B cell (primary cell): ENCODE results near the gene PLA2G2E. TPM values are rescaled to one million over a fixed set of nuclear protein-coding genes. Genes with fewer than 3 reads are reported as not detected.

Source experiments
- ATAC-seq: fragments of 200-7000 bp; cut with Tn5 transposase; one replicate; pipeline ENCODE4 v1.10.0; 2021; ENCODE audit warnings: low read depth, mild to moderate bottlenecking, moderate number of reproducible peaks, moderate library complexity
- CTCF ChIA-PET: fragments of 350-600 bp; sonication (Branson Sonifier 250); formaldehyde crosslinking; loops from one replicate; lab custom pipeline; 2021; ENCODE audit warnings: antibody characterized with exemption, inconsistent platforms; lab: Charles Lee
- POLR2A ChIA-PET: fragments of 350-600 bp; sonication (Branson Sonifier 250); formaldehyde crosslinking; loops from one replicate; lab custom pipeline; 2021; ENCODE audit warnings: antibody characterized with exemption; lab: Charles Lee
- DNase-seq: peaks from one replicate; pipeline ENCODE4 v3.0.0; 2013
- H2AFZ ChIP-seq: 2 replicates; pipeline ENCODE4 v1.6.1; 2012; ENCODE audit warnings: mild to moderate bottlenecking, low read depth, low read length; ENCODE audit not compliant: insufficient read depth, poor library complexity, severe bottlenecking
- H3K27ac ChIP-seq, 2 donors: 1 replicate in 1 of 2; 2 replicates in 1 of 2; pipeline ENCODE4 v1.5.1; 2012 to 2013; ENCODE audit warnings: low read length in 2 of 2, mild to moderate bottlenecking in 2 of 2, moderate library complexity in 1 of 2
- H3K27me3 ChIP-seq, 4 experiments: fragments of 200-600 bp in 1 of 4; sonication (generic) in 1 of 4; replicated peaks in 1 of 4; 1 replicate in 2 of 4; 2 replicates in 2 of 4; pipeline versions ENCODE4 v1.6.1 to v1.7.0; 2013 to 2016; ENCODE audit warnings: low read length in 3 of 4, mild to moderate bottlenecking in 2 of 4, mixed read lengths in 1 of 4, moderate library complexity in 1 of 4; ENCODE audit not compliant: insufficient read depth in 4 of 4, control insufficient read depth in 3 of 4; ENCODE audit errors: control extremely low read depth in 1 of 4
- H3K36me3 ChIP-seq, 2 experiments: replicated peaks in 1 of 2; 1 replicate in 1 of 2; 2 replicates in 1 of 2; pipeline versions ENCODE4 v1.6.1 to v1.7.1; 2013; ENCODE audit warnings: low read length in 1 of 2; ENCODE audit not compliant: insufficient read depth in 2 of 2, control insufficient read depth in 1 of 2; ENCODE audit errors: control extremely low read depth in 1 of 2, extremely low read depth in 1 of 2
- H3K4me1 ChIP-seq, 2 donors: fragments of 200-600 bp in 1 of 2; sonication (generic) in 1 of 2; 1 replicate in 1 of 2; 2 replicates in 1 of 2; pipeline versions ENCODE4 v1.5.1 to v1.6.1; 2013 to 2017; ENCODE audit warnings: low read length in 2 of 2; ENCODE audit not compliant: control insufficient read depth in 2 of 2, insufficient read depth in 2 of 2
- H3K4me2 ChIP-seq: replicated peaks from 2 replicates; pipeline ENCODE3; 2012; ENCODE audit warnings: mild to moderate bottlenecking, low read depth, low read length; ENCODE audit not compliant: poor library complexity, severe bottlenecking
- H3K4me3 ChIP-seq, 5 experiments: fragments of 200-600 bp in 1 of 5; sonication (generic) in 1 of 5; 1 replicate in 3 of 5; 2 replicates in 2 of 5; pipeline versions ENCODE4 v1.5.1 to v1.7.0; 2011 to 2016; ENCODE audit warnings: low read length in 4 of 5, mild to moderate bottlenecking in 4 of 5, low read depth in 2 of 5, control low read depth in 1 of 5, moderate library complexity in 1 of 5; ENCODE audit not compliant: insufficient read depth in 1 of 5; ENCODE audit errors: control extremely low read depth in 1 of 5, extremely low read depth in 1 of 5
- H3K79me2 ChIP-seq: fragments of 200-600 bp; sonication (generic); one replicate; pipeline ENCODE4 v1.6.0; 2016; ENCODE audit warnings: low read length; ENCODE audit not compliant: control insufficient read depth, insufficient read depth
- H3K9ac ChIP-seq: fragments of 200-600 bp; sonication (generic); 2 replicates; pipeline ENCODE4 v1.6.1; 2017; ENCODE audit warnings: mild to moderate bottlenecking, low read length, moderate library complexity
- H3K9me3 ChIP-seq, 3 donors: one replicate each; pipeline versions ENCODE4 v1.6.1 to v1.7.1; 2013; ENCODE audit warnings: low read length in 2 of 3; ENCODE audit not compliant: control insufficient read depth in 2 of 3, insufficient read depth in 1 of 3; ENCODE audit errors: control extremely low read depth in 1 of 3
- H4K20me1 ChIP-seq: 2 replicates; pipeline ENCODE4 v1.6.0; 2012; ENCODE audit warnings: mild to moderate bottlenecking, low read length; ENCODE audit not compliant: insufficient read depth, control insufficient read depth, poor library complexity, severe bottlenecking
- H3K27ac Mint-ChIP-seq: one replicate; pipeline ENCODE4 v1.8.0; 2021; ENCODE audit warnings: mixed read lengths
- H3K27me3 Mint-ChIP-seq: one replicate; pipeline ENCODE4 v1.8.0; 2021; ENCODE audit warnings: mixed read lengths
- H3K4me1 Mint-ChIP-seq: one replicate; pipeline ENCODE4 v1.8.0; 2021; ENCODE audit warnings: mixed read lengths
- H3K4me3 Mint-ChIP-seq: one replicate; pipeline ENCODE4 v1.8.0; 2021; ENCODE audit warnings: mixed read lengths
- H3K9me3 Mint-ChIP-seq: one replicate; pipeline ENCODE4 v1.8.0; 2022; ENCODE audit warnings: mixed read lengths; ENCODE audit not compliant: insufficient read depth
- CTCF ChIP-seq: fragments of 200-600 bp; IDR thresholded peaks from one replicate; pipeline ENCODE4 v1.8.0; 2022; ENCODE audit warnings: antibody characterized with exemption, mild to moderate bottlenecking
- EZH2 ChIP-seq: IDR thresholded peaks from 2 replicates; pipeline ENCODE4 v1.6.1; 2012; ENCODE audit warnings: borderline replicate concordance, low read depth, mild to moderate bottlenecking, moderate library complexity, low read length; ENCODE audit not compliant: insufficient read depth, poor library complexity, severe bottlenecking
- WGBS: methylation state at CpG from one replicate; pipeline ENCODE4 v1.1.5; 2013; ENCODE audit warnings: missing lambda C conversion rate; ENCODE audit not compliant: insufficient coverage; 5-methylcytosine and 5-hydroxymethylcytosine counted together
- intact Hi-C: fragments of 100-400 bp; cut with micrococcal nuclease; formaldehyde crosslinking; loops from one replicate; pipeline ENCODE4 v1.10.0; 2022
- polyA plus RNA-seq: library from polyadenylated mRNA; depleted of rRNA; stranded (reverse); fragments of >200 nt; gene quantifications from 2 replicates; pipeline ENCODE4 v1.2.3, GENCODE V29; 2012
- total RNA-seq, 2 donors: library from RNA; stranded (reverse); fragments of 120-200 nt in 1 of 2; gene quantifications; 1 replicate in 1 of 2; 2 replicates in 1 of 2; pipeline versions ENCODE4 v1.2.3 to v1.2.4, GENCODE V29; 2013 to 2022

The PLA2G2E gene
- total and polyA plus RNA-seq, 2 donors (not counting 1 experiment from before 2014, with no cell fraction given): not detected

GRCh38 chr1:19894218-19894617 is 29.2 kb downstream of the PLA2G2E start:
- Mint-ChIP-seq H3K27ac (no peak overlapping the region), H3K9me3 (peaks cover 2% of the 10 kb centered on the region), H3K27me3 (no peaks in the 10 kb centered on the region), H3K4me3 (no peak overlapping the region), H3K4me1 (no peaks in the 10 kb centered on the region)
- TF ChIP-seq CTCF (no peak), EZH2 (no peak)
- Histone ChIP-seq H3K27me3 (no peaks in the 10 kb centered on the region), H3K4me2 (no peak overlapping the region), H3K27ac (no peak overlapping the region), H3K9me3 (no peaks in the 10 kb centered on the region), H4K20me1 (no peaks in the 10 kb centered on the region), H3K36me3 (peaks cover 13 to 59% of the 10 kb centered on the region in 2 experiments), H3K4me3 (no peak overlapping the region), H3K4me1 (no peaks in the 10 kb centered on the region), H2AFZ (no peak overlapping the region), H3K79me2 (peaks cover 4% of the 10 kb centered on the region), H3K9ac (no peak overlapping the region)
- ATAC-seq (no peak), DNase-seq (no peak)
- ChIA-PET POLR2A (no interaction called here), CTCF (interaction anchor here (0.8 kb wide), 1 partner anchor 12 kb away, joined by 3 read pairs; the partner anchor contains the start of gene OTUD3)
- intact Hi-C loops: no loop called here
- 97% methylated on average over 3 of the region's 5 CpGs for WGBS

- Mint-ChIP-seq H3K4me1 (no peaks in the 10 kb centered on the region), H3K9me3 (no peaks in the 10 kb centered on the region), H3K27ac (no peak overlapping the region), H3K4me3 (no peak overlapping the region), H3K27me3 (no peaks in the 10 kb centered on the region)
- Histone ChIP-seq H3K9ac (no peak overlapping the region), H3K27me3 (no peaks in the 10 kb centered on the region), H3K4me2 (no peak overlapping the region), H2AFZ (no peak overlapping the region), H3K79me2 (peaks cover 8% of the 10 kb centered on the region), H3K9me3 (no peaks in the 10 kb centered on the region), H4K20me1 (no peaks in the 10 kb centered on the region), H3K27ac (no peak overlapping the region), H3K4me1 (no peaks in the 10 kb centered on the region), H3K36me3 (peaks cover 11 to 54% of the 10 kb centered on the region in 2 experiments), H3K4me3 (no peak overlapping the region)
- intact Hi-C loops: no loop called here
- TF ChIP-seq CTCF (no peak), EZH2 (no peak)
- no peak for DNase-seq
- 100% methylated on average over 3 of the region's 3 CpGs for WGBS
- ATAC-seq: no peak
- CTCF ChIA-PET: interaction anchor here (0.8 to 1.3 kb wide), 2 partner anchors 11 to 12 kb away, joined by 3 to 6 read pairs; partner anchors contain the start of gene OTUD3
- POLR2A ChIA-PET: no interaction called here
These were observed 29.7 kb downstream of the PLA2G2E start for GRCh38 chr1:19893687-19894086.
